ENCODE data around the gene PSMD12. TPM values are rescaled to one million over a fixed set of nuclear protein-coding genes. Genes with fewer than 3 reads are reported as not detected.

Gene PSMD12
- total RNA-seq, 4 donors from 2014 or later = 17.0 to 18.3 (median 18.1) TPM

Other genes with a start within 250 kb of the PSMD12 start
- 10 to 100 TPM; 24.4 to 42.4 (median 26.3) TPM for gene HELZ, start 121.4 kb downstream of the PSMD12 start, total RNA-seq
- 1 to 10 TPM; 1.7 to 8.2 (median 4.6) TPM for gene PITPNC1, start 10.7 kb upstream of the PSMD12 start, total RNA-seq

Measured in lower leg skin (tissue), 4 donors.